IMR-90 (cell line): ENCODE results near the gene HSP90B1. TPM values are rescaled to one million over a fixed set of nuclear protein-coding genes. Genes with fewer than 3 reads are reported as not detected.

ENCODE experiments used
- ATAC-seq: fragments of 200-7000 bp; cut with Tn5 transposase; 2 replicates; pipeline ENCODE4 v1.9.1; 2020; ENCODE audit warnings: low read depth, mild to moderate bottlenecking, moderate library complexity
- BruUV-seq: library from RNA; stranded (reverse); fragments of 400-500 nt; replicated peaks from 2 replicates; lab custom pipeline; 2021; lab: Mats Ljungman, UMichigan
- CTCF ChIA-PET: fragments of 300-600 bp; formaldehyde crosslinking; extraction: SDS; loops from one replicate; lab custom pipeline; 2021; ENCODE audit warnings: antibody characterized with exemption; lab: Yijun Ruan, JAX
- POLR2A ChIA-PET: fragments of 300-600 bp; sonication (Branson Sonifier 250); formaldehyde crosslinking; loops from one replicate; lab custom pipeline; 2022; ENCODE audit warnings: antibody characterized with exemption; ENCODE audit not compliant: unreplicated experiment; lab: Charles Lee
- DNase-seq: peaks from one replicate; pipeline ENCODE4 v3.0.0; 2013
- H2AFZ ChIP-seq: replicated peaks from 2 replicates; pipeline ENCODE3; 2013; ENCODE audit warnings: low read length, mild to moderate bottlenecking; ENCODE audit not compliant: poor library complexity
- H2AK5ac ChIP-seq: 2 replicates; pipeline ENCODE4 v1.6.1; 2013; ENCODE audit warnings: low read depth, low read length, inconsistent platforms
- H2AK9ac ChIP-seq: replicated peaks from 2 replicates; pipeline ENCODE3; 2013; ENCODE audit warnings: mild to moderate bottlenecking, low read depth, low read length, moderate library complexity; ENCODE audit not compliant: poor library complexity
- H2BK120ac ChIP-seq: 2 replicates; pipeline ENCODE4 v1.6.1; 2013; ENCODE audit warnings: low read depth, low read length, inconsistent platforms
- H2BK15ac ChIP-seq: 3 replicates; pipeline ENCODE4 v1.6.1; 2013; ENCODE audit warnings: low read depth, low read length, inconsistent platforms
- H2BK20ac ChIP-seq: 2 replicates; pipeline ENCODE4 v1.6.1; 2013; ENCODE audit warnings: low read depth, mild to moderate bottlenecking, inconsistent platforms, low read length, moderate library complexity
- H2BK5ac ChIP-seq: 2 replicates; pipeline ENCODE4 v1.6.1; 2013; ENCODE audit warnings: mild to moderate bottlenecking, low read depth, low read length, inconsistent platforms; ENCODE audit not compliant: poor library complexity, severe bottlenecking
- H3K14ac ChIP-seq: replicated peaks from 2 replicates; pipeline ENCODE4 v1.6.1; 2013; ENCODE audit warnings: low read depth, low read length, inconsistent platforms
- H3K18ac ChIP-seq: 2 replicates; pipeline ENCODE4 v1.6.1; 2013; ENCODE audit warnings: low read depth, low read length, control low read depth
- H3K23ac ChIP-seq: 2 replicates; pipeline ENCODE4 v1.6.1; 2013; ENCODE audit warnings: low read depth, low read length, inconsistent platforms
- H3K27ac ChIP-seq: 2 replicates; pipeline ENCODE4 v1.5.1; 2013; ENCODE audit warnings: mild to moderate bottlenecking, control low read depth, low read length; ENCODE audit not compliant: insufficient read depth
- H3K27me3 ChIP-seq: 2 replicates; pipeline ENCODE4 v1.6.1; 2013; ENCODE audit warnings: low read length; ENCODE audit not compliant: control insufficient read depth, insufficient read depth
- H3K36me3 ChIP-seq: 2 replicates; pipeline ENCODE4 v1.6.1; 2013; ENCODE audit warnings: low read length, mixed read lengths; ENCODE audit not compliant: control insufficient read depth, insufficient read depth
- H3K4ac ChIP-seq: 2 replicates; pipeline ENCODE4 v1.6.1; 2013; ENCODE audit warnings: low read depth, low read length, inconsistent platforms
- H3K4me1 ChIP-seq: 2 replicates; pipeline ENCODE4 v1.6.1; 2013; ENCODE audit warnings: low read length, mixed read lengths; ENCODE audit not compliant: control insufficient read depth, insufficient read depth
- H3K4me2 ChIP-seq: 2 replicates; pipeline ENCODE4 v1.6.1; 2013; ENCODE audit warnings: low read depth, mild to moderate bottlenecking, control low read depth, low read length, moderate library complexity
- H3K4me3 ChIP-seq: 2 replicates; pipeline ENCODE4 v1.5.1; 2013; ENCODE audit warnings: low read depth, mild to moderate bottlenecking, control low read depth, low read length, moderate library complexity; ENCODE audit not compliant: insufficient read depth
- H3K56ac ChIP-seq: 2 replicates; pipeline ENCODE4 v1.6.1; 2013; ENCODE audit warnings: low read length, inconsistent platforms; ENCODE audit not compliant: insufficient read depth; ENCODE audit errors: extremely low read depth
- H3K79me1 ChIP-seq, 2 experiments: 2 replicates each; pipeline ENCODE4 v1.6.1; 2013; ENCODE audit warnings: low read length in 2 of 2, inconsistent platforms in 1 of 2, low read depth in 1 of 2
- H3K9ac ChIP-seq: 2 replicates; pipeline ENCODE4 v1.6.1; 2013; ENCODE audit warnings: low read depth, low read length, control low read depth
- H3K9me1 ChIP-seq: 2 replicates; pipeline ENCODE4 v1.6.1; 2013; ENCODE audit warnings: low read length, inconsistent platforms; ENCODE audit not compliant: insufficient read depth
- H3K9me3 ChIP-seq: 2 replicates; pipeline ENCODE4 v1.6.1; 2013; ENCODE audit warnings: low read length; ENCODE audit not compliant: control insufficient read depth, insufficient read depth
- H4K20me1 ChIP-seq: 2 replicates; pipeline ENCODE4 v1.6.1; 2013; ENCODE audit warnings: low read length, inconsistent platforms; ENCODE audit not compliant: insufficient read depth
- H4K5ac ChIP-seq: 2 replicates; pipeline ENCODE4 v1.6.1; 2013; ENCODE audit warnings: mild to moderate bottlenecking, low read depth, low read length, control low read depth
- H4K8ac ChIP-seq, 2 experiments: 2 replicates each; pipeline ENCODE4 v1.6.1; 2013; ENCODE audit warnings: low read depth in 2 of 2, low read length in 2 of 2, control low read depth in 1 of 2, inconsistent platforms in 1 of 2
- H4K91ac ChIP-seq: 2 replicates; pipeline ENCODE4 v1.6.1; 2013; ENCODE audit warnings: low read depth, low read length, inconsistent platforms; ENCODE audit not compliant: insufficient read depth
- BHLHE40 ChIP-seq: fragments of 150-350 bp; IDR thresholded peaks from 2 replicates; pipeline ENCODE4 v1.6.1; 2016; ENCODE audit warnings: mild to moderate bottlenecking, low read depth, low read length
- CEBPB ChIP-seq: IDR thresholded peaks from 2 replicates; pipeline ENCODE4 v1.6.1; 2012; ENCODE audit warnings: low read depth, low read length, improper control_type of control experiment
- CHD1 ChIP-seq: IDR thresholded peaks from 2 replicates; pipeline ENCODE4 v1.6.1; 2012; ENCODE audit warnings: low read depth, low read length, improper control_type of control experiment
- FOS ChIP-seq: fragments of 150-350 bp; IDR thresholded peaks from 2 replicates; pipeline ENCODE4 v1.6.1; 2016; ENCODE audit warnings: low read depth, low read length
- MAFK ChIP-seq: IDR thresholded peaks from 2 replicates; pipeline ENCODE4 v1.6.1; 2012; ENCODE audit warnings: low read depth, low read length, improper control_type of control experiment
- MXI1 ChIP-seq: IDR thresholded peaks from 2 replicates; pipeline ENCODE4 v1.6.1; 2012; ENCODE audit warnings: low read depth, mild to moderate bottlenecking, low read length, moderate library complexity, borderline replicate concordance
- POLR2A ChIP-seq: IDR thresholded peaks from 2 replicates; pipeline ENCODE4 v1.6.1; 2012; ENCODE audit warnings: mild to moderate bottlenecking, low read depth, low read length
- RAD21 ChIP-seq: IDR thresholded peaks from 2 replicates; pipeline ENCODE4 v1.6.1; 2012; ENCODE audit warnings: low read length, improper control_type of control experiment
- RCOR1 ChIP-seq: IDR thresholded peaks from 2 replicates; pipeline ENCODE4 v1.6.1; 2012; ENCODE audit warnings: mild to moderate bottlenecking, low read length, improper control_type of control experiment; ENCODE audit not compliant: insufficient replicate concordance
- RFX5 ChIP-seq: IDR thresholded peaks from 2 replicates; pipeline ENCODE4 v1.8.0; 2012; ENCODE audit warnings: low read depth, mild to moderate bottlenecking, low read length, moderate library complexity
- WGBS, 2 experiments: methylation state at CpG; one replicate each; pipeline versions ENCODE4 v1.1.5 to v1.1.7; 2013; ENCODE audit warnings: missing lambda C conversion rate in 2 of 2; ENCODE audit not compliant: insufficient read length in 1 of 2; ENCODE audit errors: extremely low coverage in 2 of 2; 5-methylcytosine and 5-hydroxymethylcytosine counted together
- dilution Hi-C: fragments of 300-500 bp; cut with HindIII; formaldehyde crosslinking; loops from one replicate; pipeline ENCODE4 v1.14.3; 2018; ENCODE audit warnings: low sequenced_read_pairs; ENCODE audit not compliant: unreplicated experiment
- in situ Hi-C: fragments of 300-500 bp; cut with MboI; formaldehyde crosslinking; loops from 3 replicates; pipeline ENCODE4 v1.14.3; 2019; ENCODE audit warnings: low sequenced_read_pairs, inconsistent platforms, mixed read lengths
- intact Hi-C: fragments of 100-400 bp; cut with micrococcal nuclease; formaldehyde crosslinking; loops from 2 replicates; pipeline ENCODE4 v1.10.0; 2022
- polyA plus RNA-seq, 3 experiments: library from polyadenylated mRNA; depleted of rRNA; stranded (reverse); fragments of >200 nt; gene quantifications; 2 replicates each; pipeline ENCODE4 v1.2.3, GENCODE V29; 2012; ENCODE audit warnings: low replicate concordance in 1 of 3
- total RNA-seq: library from RNA; depleted of rRNA; stranded (reverse); fragments of >200 nt; gene quantifications from 2 replicates; pipeline ENCODE4 v1.2.3, GENCODE V29; 2012
- TF ChIP-seq, protein P1 (sequence below): conservative IDR thresholded peaks from 2 replicates; pipeline ENCODE4 v1.5.1; 2012; ENCODE audit warnings: mild to moderate bottlenecking, low read depth, low read length, improper control_type of control experiment

HSP90B1 gene
- total and polyA plus RNA-seq, 2 of the 4 experiments (the other 2 are of a cell fraction), result 398 to 765 TPM

DNA sequence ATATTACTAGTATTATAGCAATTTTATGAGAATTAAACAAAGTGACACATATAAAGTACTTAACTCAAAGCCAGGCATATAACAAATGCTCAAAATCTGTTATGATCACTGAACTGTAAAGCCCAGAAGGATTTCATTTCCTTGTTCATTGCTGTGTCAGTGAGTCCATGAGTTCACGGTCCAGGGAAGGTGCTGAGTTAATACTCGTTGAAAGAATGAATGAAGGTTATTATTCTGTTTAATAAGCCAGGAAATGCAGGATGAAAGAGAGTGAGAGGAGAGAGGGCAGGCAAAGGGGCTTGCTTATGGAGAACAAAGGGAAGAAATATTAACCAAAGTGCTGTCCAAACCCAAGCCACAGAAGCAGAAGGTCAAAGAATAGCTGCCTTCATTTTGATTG, 48.9 kb upstream of the HSP90B1 start (continued):
- TF ChIP-seq MXI1 (no peak), RAD21 (no peak), RCOR1 (no peak), CHD1 (no peak), MAFK (no peak), BHLHE40 (no peak), RFX5 (no peak)

DNA sequence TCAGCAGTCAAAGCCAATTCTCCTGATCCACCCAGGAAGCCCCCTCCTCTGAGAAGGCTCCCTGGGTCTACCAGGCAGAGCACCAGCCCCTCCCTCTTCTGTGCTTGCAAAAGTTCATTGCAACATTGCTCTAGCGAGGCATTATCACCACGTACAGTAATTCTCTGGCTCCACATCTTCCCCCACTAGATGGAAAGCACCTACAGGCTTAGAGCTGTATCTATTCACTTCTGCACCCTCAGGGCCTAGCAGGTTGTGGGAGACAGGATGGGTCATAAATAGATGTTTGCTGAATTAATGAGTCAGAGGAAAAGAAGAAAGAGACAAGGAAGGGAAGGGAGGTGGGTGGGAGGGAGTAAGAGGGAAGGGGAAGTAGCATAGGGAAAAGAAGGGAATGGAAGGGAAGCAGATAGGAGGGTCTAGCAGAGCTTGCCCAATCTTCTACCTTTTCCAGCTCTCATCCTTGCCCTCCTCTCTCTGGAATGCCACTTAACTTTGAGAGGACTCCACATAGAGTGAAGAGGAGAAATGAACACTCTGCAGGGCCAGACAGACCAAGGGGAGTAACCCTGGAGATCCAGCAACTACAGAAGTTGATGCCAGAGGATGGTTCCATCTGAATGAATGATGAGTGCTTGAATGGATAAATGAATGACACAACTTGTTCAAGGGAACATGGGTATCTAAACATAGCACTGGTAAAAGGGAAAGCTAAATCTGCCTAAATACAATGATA, 47.2 kb upstream of the HSP90B1 start:
- dilution Hi-C loops, result no loop called here
- POLR2A ChIA-PET, result no interaction called here

More for the DNA sequence above, 47.2 kb upstream of the HSP90B1 start:
- no peak overlapping the region for H3K56ac ChIP-seq
- no peak overlapping the region for H4K91ac ChIP-seq
- in situ Hi-C loops (loop anchor here (10.0 kb wide), 1 partner anchor 222 kb away; no protein-coding TSS in a partner anchor), intact Hi-C loops (loop anchor here (10.0 kb wide), 1 partner anchor 502 kb away; no protein-coding TSS in a partner anchor)
- no peak overlapping the region for H2BK15ac ChIP-seq
- H2BK5ac ChIP-seq, result no peak overlapping the region
- no peaks in the 10 kb centered on the region; the same call in 1 of the 2 replicates for H3K27me3 ChIP-seq
- ATAC-seq (no peak), DNase-seq (no peak)
- no peak overlapping the region for H2AK5ac ChIP-seq
- H2BK120ac ChIP-seq, result no peak overlapping the region
- no TSS peak for BruUV-seq
- H3K36me3 ChIP-seq, result no peaks in the 10 kb centered on the region
- H3K23ac ChIP-seq, result no peak overlapping the region
- H3K79me1 ChIP-seq, result no peaks in the 10 kb centered on the region
- H2AFZ ChIP-seq, result no peak overlapping the region
- H2AK9ac ChIP-seq, result no peak overlapping the region
- TF ChIP-seq, protein P1, sequence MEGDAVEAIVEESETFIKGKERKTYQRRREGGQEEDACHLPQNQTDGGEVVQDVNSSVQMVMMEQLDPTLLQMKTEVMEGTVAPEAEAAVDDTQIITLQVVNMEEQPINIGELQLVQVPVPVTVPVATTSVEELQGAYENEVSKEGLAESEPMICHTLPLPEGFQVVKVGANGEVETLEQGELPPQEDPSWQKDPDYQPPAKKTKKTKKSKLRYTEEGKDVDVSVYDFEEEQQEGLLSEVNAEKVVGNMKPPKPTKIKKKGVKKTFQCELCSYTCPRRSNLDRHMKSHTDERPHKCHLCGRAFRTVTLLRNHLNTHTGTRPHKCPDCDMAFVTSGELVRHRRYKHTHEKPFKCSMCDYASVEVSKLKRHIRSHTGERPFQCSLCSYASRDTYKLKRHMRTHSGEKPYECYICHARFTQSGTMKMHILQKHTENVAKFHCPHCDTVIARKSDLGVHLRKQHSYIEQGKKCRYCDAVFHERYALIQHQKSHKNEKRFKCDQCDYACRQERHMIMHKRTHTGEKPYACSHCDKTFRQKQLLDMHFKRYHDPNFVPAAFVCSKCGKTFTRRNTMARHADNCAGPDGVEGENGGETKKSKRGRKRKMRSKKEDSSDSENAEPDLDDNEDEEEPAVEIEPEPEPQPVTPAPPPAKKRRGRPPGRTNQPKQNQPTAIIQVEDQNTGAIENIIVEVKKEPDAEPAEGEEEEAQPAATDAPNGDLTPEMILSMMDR, result no peak
- no peak for TF ChIP-seq FOS
- TF ChIP-seq POLR2A, result no peak
- TF ChIP-seq RCOR1, result no peak
- no peak for TF ChIP-seq MXI1
- TF ChIP-seq CEBPB, result no peak
- no peak overlapping the region for H4K5ac ChIP-seq
- no peak overlapping the region for H3K9ac ChIP-seq
- H2BK20ac ChIP-seq, result no peak overlapping the region
- no peaks in the 10 kb centered on the region for H3K9me3 ChIP-seq
- CTCF ChIA-PET, result interaction anchor here (1.5 kb wide), 1 partner anchor 19 kb away, joined by 3 read pairs; no protein-coding TSS in a partner anchor
- no peak overlapping the region for H4K8ac ChIP-seq
- H3K14ac ChIP-seq, result no peak overlapping the region
- H3K9me1 ChIP-seq, result no peaks in the 10 kb centered on the region
- H3K4ac ChIP-seq, result no peak overlapping the region
- H3K4me3 ChIP-seq, result no peak overlapping the region
- no peaks in the 10 kb centered on the region for H3K4me1 ChIP-seq
- H3K27ac ChIP-seq, result no peak overlapping the region
- H3K4me2 ChIP-seq, result no peak overlapping the region
- no peaks in the 10 kb centered on the region for H4K20me1 ChIP-seq
- H3K18ac ChIP-seq, result no peak overlapping the region
- WGBS, 2 experiments, result no CpG with 5 or more reads among the region's 2 CpGs
